Measurements from ENCODE around the gene KRT23. TPM values are rescaled to one million over a fixed set of nuclear protein-coding genes. Genes with fewer than 3 reads are reported as not detected.

Gene KRT23
- total RNA-seq, 1 experiment from 2014 or later = not detected

- H3K27ac Mint-ChIP-seq = no peak overlapping the region
- Histone ChIP-seq H3K14ac (ENCODE audit: insufficient read depth, low read length) (no peak overlapping the region), H3K27me3 (ENCODE audit: insufficient read depth, low read length) (no peaks in the 10 kb centered on the region)
These were observed 12.0 kb upstream of the KRT23 start for GRCh38 chr17:40949418-40949817.

More at GRCh38 chr17:40949418-40949817, 12.0 kb upstream of the KRT23 start:
- Histone ChIP-seq H3T11ph (ENCODE audit: low read length) (no peak overlapping the region), H2BK20ac (ENCODE audit: low read depth, low read length, poor library complexity, severe bottlenecking) (no peak overlapping the region), H3K79me1 (ENCODE audit: insufficient read depth, low read depth, low read length, poor library complexity, severe bottlenecking) (no peaks in the 10 kb centered on the region), H3K4me2 (ENCODE audit: insufficient read depth, insufficient read length, low read length) (no peak overlapping the region), H3K79me2 (ENCODE audit: insufficient read depth, low read length) (no peaks in the 10 kb centered on the region), H4K8ac (replicated peaks; ENCODE audit: insufficient read length, low read depth, low read length) (no peak overlapping the region), H3K18ac (ENCODE audit: insufficient read length, low read depth, low read length) (no peak overlapping the region), H2BK15ac (ENCODE audit: low read depth, low read length) (no peak overlapping the region), H4K5ac (ENCODE audit: insufficient read length, low read depth, low read length) (no peak overlapping the region), H4K91ac (ENCODE audit: insufficient read length, low read depth, low read length) (no peak overlapping the region), H2BK5ac (ENCODE audit: insufficient read length, low read length) (no peak overlapping the region), H3K27ac (ENCODE audit: insufficient read length, low read depth, low read length) (no peak overlapping the region), H3K23ac (ENCODE audit: insufficient read length, low read depth, low read length) (no peak overlapping the region), H2AFZ (ENCODE audit: low read length) (no peak overlapping the region), H2AK5ac (ENCODE audit: insufficient read length, low read length) (no peak overlapping the region), H3K23me2 (ENCODE audit: insufficient read length, low read depth, low read length, poor library complexity, severe bottlenecking) (no peaks in the 10 kb centered on the region), H4K20me1 (ENCODE audit: control insufficient read depth, insufficient read depth, insufficient read length) (no peaks in the 10 kb centered on the region), H3K9ac (ENCODE audit: extremely low read depth, insufficient read length, low read length) (no peak overlapping the region), H3K4me1 (ENCODE audit: insufficient read depth, low read length) (no peaks in the 10 kb centered on the region), H2BK12ac (ENCODE audit: insufficient read length, low read depth, low read length) (no peak overlapping the region), H2BK120ac (ENCODE audit: low read depth, low read length, poor library complexity, severe bottlenecking) (no peak overlapping the region), H3K4ac (ENCODE audit: low read depth, low read length) (no peak overlapping the region), H3K56ac (ENCODE audit: insufficient read length, low read depth, low read length) (no peak overlapping the region), H3K9me3 (ENCODE audit: control insufficient read depth, low read depth, low read length) (no peaks in the 10 kb centered on the region)
- Mint-ChIP-seq H3K36me3 (ENCODE audit: insufficient read depth in 1 of 3, low read depth in 3 of 3) (no peaks in the 10 kb centered on the region), H3K4me3 (no peak overlapping the region), H3K9me3 (no peaks in the 10 kb centered on the region), H3K27me3 (ENCODE audit: low read depth) (no peaks in the 10 kb centered on the region; the same call in 1 of the 2 replicates), H3K4me1 (peaks cover 0 to 11% of the 10 kb centered on the region in 2 experiments; a peak in 3 of 4 replicates)
- no peak for DNase-seq
- WGBS (ENCODE audit: extremely low coverage, insufficient read length, low lambda C conversion rate) = no CpG with 5 or more reads among the region's 10 CpGs
- no peak for TF ChIP-seq CTCF (conservative IDR thresholded peaks at IDR 0.05)

All from H9 (cell line).